ENCODE data around the gene UBR3.
A peak's percentile ranks its signal among the peaks of the same experiment; 100 is the strongest.
"Not testable (repeated sequence)": the region's sequence is repeated elsewhere in the genome, so short reads cannot be mapped to it uniquely, and the experiment has no call there.

UBR3 gene

DNA sequence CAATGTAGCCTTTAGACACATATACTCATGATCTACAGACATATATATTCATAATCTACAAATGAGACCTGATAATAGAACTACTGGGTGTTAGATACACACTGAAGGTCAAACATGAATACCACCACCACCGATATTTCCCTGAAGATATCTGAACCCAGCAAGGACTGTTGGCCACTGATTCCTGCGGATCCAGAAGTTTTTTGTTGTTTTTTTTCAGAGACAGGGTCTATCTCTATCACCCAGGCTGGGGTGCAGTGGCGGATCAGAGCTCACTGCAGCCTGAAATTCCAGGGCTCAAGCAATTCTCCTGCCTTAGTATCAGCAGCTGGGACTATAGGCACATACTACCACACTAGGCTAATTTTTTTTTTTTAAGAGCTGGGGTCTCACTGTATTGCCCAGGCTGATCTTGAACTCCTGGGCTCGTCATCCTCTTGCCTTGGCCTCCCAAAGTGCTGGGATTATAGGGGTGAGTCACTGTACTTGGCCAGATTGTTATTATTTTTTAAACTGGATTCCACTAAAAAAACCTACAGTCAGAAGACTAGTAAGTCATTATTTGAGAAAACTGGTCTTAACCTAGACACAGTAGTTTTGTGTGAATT is 4.4 kb upstream of the UBR3 start:
- DNase-seq = no peak

GRCh38 chr2:169823996-169824372 is 3.3 kb upstream of the UBR3 start:
- DNase-seq = no peak

- DNase-seq = peak; percentile 73
Observed at GRCh38 chr2:169824373-169825333, 2.6 kb upstream of the UBR3 start, which contains the start of gene METTL5. METTL5 (minus strand) TSS chr2:169824905; CDS start chr2:169824597, 308 bp downstream.

GRCh38 chr2:169828141-169828811 is 1.0 kb downstream of the UBR3 start:
- peak; percentile 16 for DNase-seq

DNA sequence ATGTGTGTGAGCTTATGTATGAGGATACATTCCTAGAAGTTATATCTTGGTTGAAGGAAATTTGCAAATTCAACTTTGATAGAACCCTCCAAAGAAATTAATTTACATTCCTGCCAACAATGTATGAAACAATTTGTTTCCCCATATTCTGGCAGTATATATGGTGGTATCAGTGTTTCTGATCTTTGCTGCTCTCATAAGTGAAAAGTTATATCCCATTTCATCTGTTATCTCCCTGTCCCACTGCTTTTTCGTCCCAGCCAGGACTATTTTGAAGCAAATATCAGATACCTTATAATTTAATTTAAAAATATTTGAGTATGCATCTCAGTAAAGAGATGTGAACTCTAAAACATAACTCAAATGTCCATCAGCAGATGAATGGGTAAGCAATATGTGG is 7.1 kb downstream of the UBR3 start:
- no peak for DNase-seq

- DNase-seq = no peak
Observed at GRCh38 chr2:169838743-169839489, 11.7 kb downstream of the UBR3 start.

DNA sequence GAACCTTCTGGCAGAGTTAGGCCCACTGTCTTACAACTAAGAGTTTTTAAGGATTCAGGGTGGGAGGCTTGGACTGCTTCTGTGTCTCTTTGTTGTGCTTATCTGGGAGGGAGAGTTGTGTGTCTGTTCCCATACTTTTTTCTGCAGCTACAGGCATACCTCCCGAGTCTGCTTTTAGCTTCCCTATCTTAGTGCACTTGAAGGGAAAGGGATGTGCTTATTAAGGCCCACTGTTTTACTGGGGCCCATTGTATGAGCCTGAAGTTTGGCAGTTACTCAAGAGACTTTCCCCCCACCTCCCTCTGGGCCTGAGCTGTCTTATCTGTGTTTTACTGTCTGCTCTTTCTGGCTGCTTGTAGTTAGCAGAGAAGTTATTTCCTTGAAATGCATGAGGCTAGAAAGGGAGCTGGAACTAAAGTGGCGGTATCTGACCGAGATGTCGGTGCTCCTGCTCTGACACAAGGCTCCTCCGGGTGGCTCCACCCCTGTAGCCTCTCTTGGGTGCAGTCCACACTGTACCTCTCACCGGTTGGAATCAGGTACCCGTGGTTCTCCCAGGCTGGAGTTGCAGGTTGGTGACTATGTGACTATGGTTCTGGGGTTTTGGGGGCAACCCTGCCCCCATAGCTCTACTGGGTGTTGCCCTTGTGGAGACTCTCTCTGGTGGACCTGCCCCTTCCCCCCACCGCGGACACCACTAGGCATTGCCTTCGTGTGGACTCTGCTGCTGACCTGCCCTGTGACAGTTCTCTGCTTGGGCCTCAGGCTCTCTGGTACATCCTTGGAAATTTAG is 12.9 kb downstream of the UBR3 start:
- no peak for DNase-seq

DNA sequence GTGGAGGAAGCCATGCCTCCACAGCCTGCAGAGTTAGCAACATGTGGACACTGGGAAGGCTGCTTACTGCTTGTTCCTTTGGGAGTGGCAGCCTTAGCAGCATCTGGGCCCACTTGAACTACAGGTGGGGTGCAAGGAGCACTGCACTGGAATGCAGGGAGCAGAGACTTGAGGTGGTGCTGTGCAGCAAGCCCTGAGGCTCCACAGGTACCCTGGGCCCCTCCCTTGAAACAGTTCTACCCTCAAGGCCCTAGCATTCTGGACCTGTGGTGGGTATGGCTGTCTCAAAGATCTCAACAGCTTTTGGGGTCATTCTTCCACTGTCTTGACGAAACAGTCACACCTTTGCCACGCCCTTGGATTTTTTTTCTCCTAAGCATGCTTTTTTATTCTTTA is 13.5 kb downstream of the UBR3 start:
- no peak for DNase-seq

DNA sequence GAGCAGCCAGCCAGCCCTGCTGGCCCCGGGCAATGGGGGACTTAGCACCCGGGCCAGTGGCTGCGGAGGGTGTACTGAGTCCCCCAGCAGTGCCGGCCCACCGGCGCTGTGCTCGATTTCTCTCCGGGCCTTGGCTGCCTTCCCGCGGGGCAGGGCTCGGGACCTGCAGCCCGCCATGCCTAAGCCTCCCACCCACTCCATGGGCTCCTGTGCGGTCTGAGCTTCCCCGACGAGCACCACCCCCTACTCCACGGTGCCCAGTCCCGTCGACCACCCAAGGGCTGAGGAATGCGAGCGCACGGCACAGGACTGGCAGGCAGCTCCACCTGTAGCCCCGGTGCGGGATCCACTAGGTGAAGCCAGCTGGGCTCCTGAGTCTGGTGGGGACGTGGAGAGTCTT is 14.4 kb downstream of the UBR3 start:
- not testable (repeated sequence) for DNase-seq

DNA sequence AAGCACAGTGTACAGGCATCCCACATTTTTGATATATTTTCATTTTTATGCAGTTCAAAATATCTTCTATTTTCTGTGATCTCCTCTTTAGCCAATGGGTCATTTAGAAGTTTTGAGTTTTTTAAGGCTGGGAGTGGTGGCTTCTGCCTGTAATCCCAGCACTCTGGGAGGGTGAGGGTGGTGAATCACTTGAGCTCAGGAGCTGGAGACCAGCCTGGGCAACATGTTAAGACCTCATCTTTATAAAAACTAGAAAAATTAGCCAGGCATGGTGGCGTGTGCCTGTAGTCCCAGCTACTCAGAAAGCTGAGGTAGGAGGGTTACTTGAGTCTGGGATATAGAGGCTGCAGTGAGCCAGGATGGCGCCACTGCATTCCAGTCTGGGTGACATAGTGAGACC is 17.8 kb downstream of the UBR3 start:
- no peak for DNase-seq

- DNase-seq = not testable (repeated sequence)
Observed at GRCh38 chr2:169848959-169849693, 21.9 kb downstream of the UBR3 start.

- no peak for DNase-seq
Observed at GRCh38 chr2:169849710-169850109, 22.5 kb downstream of the UBR3 start.

- DNase-seq = no peak
Observed at GRCh38 chr2:169853041-169853668, 25.9 kb downstream of the UBR3 start.

DNA sequence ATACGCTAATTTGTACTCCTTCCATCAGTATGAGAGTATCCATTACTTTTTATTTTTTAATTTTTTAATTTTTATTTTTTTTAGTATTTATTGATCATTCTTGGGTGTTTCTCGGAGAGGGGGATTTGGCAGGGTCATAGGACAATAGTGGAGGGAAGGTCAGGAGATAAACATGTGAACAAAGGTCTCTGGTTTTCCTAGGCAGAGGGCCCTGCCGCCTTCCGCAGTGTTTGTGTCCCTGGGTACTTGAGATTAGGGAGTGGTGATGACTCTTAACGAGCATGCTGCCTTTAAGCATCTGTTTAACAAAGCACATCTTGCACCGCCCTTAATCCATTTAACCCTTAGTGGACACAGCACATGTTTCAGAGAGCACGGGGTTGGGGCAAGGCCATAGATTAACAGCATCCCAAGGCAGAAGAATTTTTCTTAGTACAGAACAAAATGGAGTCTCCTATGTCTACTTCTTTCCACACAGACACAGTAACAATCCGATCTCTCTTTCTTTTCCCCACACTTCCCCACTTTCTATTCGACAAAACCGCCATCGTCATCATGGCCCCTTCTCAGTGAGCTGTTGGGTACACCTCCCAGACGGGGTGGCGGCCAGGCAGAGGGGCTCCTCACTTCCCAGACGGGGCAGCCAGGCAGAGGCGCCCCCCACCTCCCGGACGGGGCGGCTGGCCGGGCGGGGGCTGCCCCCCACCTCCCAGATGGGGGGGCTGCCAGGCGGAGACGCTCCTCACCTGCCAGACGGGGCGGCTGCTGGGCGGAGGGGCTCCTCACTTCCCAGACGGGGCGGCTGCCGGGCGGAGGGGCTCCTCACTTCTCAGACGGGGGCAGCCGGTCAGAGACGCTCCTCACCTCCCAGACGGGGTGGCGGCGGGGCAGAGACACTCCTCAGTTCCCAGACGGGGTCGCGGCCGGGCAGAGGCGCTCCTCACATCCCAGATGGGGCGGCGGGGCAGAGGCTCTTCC is 28.3 kb downstream of the UBR3 start:
- not testable (repeated sequence) for DNase-seq

DNA sequence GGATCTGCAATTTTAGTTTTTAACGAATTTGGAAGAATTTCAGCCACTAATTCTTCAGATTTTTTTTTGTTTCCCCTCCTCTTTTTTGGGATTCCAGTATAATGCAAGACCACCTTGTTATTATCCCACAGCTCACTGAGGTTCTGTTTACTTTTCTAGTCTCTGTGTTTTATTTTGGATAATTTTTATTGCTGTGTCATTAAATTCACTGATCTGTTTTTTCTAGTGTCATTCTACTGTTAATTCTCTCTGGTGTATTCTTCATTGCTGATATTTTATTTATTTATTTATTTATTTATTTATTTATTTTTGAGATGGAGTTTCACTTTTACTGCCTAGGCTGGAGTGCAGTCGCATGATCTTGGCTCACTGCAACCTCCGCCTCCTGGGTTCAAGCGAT is 32.2 kb downstream of the UBR3 start:
- no peak for DNase-seq

- no peak for DNase-seq
Observed at GRCh38 chr2:169860149-169860548, 32.9 kb downstream of the UBR3 start.

GRCh38 chr2:169862816-169863215 is 35.6 kb downstream of the UBR3 start:
- DNase-seq = no peak

- DNase-seq = no peak
Observed at GRCh38 chr2:169865492-169865891, 38.2 kb downstream of the UBR3 start.

DNA sequence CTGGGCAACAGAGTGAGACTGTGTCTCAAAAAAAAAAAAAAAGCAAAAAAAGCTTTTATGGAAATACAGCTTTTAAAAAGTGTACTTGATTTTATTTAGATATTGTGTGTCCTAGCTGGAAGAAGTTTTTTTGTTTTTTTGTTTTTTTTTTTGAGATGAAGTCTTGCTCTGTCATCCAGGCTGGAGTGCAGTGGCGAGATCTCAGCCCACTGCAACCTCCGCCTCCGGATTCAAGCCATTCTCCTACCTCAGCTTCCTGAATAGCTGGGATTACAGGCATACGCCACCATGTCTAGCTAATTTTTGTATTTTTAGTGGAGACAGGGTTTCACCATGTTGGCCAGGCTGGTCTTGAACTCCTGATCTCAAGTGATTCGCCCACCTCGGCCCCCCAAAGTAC is 39.0 kb downstream of the UBR3 start:
- not testable (repeated sequence) for DNase-seq

- no peak for DNase-seq
Observed at GRCh38 chr2:169867579-169867978, 40.3 kb downstream of the UBR3 start.
